NB4 (cell line): ENCODE data around the gene ZNF827.

Source experiments
- DNase-seq: peaks from one replicate; pipeline ENCODE4 v3.0.0; 2010; ENCODE audit warnings: low read depth
- H3K4me3 ChIP-seq: one replicate; pipeline ENCODE4 v1.5.1; 2011; ENCODE audit warnings: mild to moderate bottlenecking, low read depth, low read length, moderate library complexity
- CTCF ChIP-seq: IDR thresholded peaks from one replicate; pipeline ENCODE4 v1.5.1; 2012; ENCODE audit warnings: low read depth, low read length
- MAX ChIP-seq: IDR thresholded peaks from 2 replicates; pipeline ENCODE4 v1.6.1; 2011; ENCODE audit warnings: low read depth, low read length
- MYC ChIP-seq: IDR thresholded peaks from 2 replicates; pipeline ENCODE4 v1.6.1; 2011; ENCODE audit warnings: low read depth, low read length
- POLR2A ChIP-seq: IDR thresholded peaks from 2 replicates; pipeline ENCODE4 v1.6.1; 2011; ENCODE audit warnings: mild to moderate bottlenecking; ENCODE audit not compliant: insufficient read length; ENCODE audit errors: extremely low read depth

The ZNF827 gene

GRCh38 chr4:145757188-145757587 is 181.4 kb downstream of the ZNF827 start:
- no peak for DNase-seq
- H3K4me3 ChIP-seq = no peak overlapping the region
- TF ChIP-seq POLR2A (no peak), MYC (no peak), MAX (no peak), CTCF (no peak)

GRCh38 chr4:145756244-145756643 is 182.4 kb downstream of the ZNF827 start:
- no peak for DNase-seq
- H3K4me3 ChIP-seq = no peak overlapping the region
- no peak for TF ChIP-seq CTCF
- no peak for TF ChIP-seq POLR2A
- no peak for TF ChIP-seq MYC
- TF ChIP-seq MAX = no peak

GRCh38 chr4:145755802-145756201 is 182.8 kb downstream of the ZNF827 start:
- DNase-seq = no peak
- TF ChIP-seq MAX = no peak
- TF ChIP-seq CTCF = no peak
- TF ChIP-seq MYC = no peak
- no peak for TF ChIP-seq POLR2A
- H3K4me3 ChIP-seq = no peak overlapping the region

- no peak for DNase-seq
- no peak for TF ChIP-seq CTCF
- no peak for TF ChIP-seq POLR2A
- no peak for TF ChIP-seq MYC
- no peak for TF ChIP-seq MAX
- no peak overlapping the region for H3K4me3 ChIP-seq
These were observed 195.0 kb downstream of the ZNF827 start for GRCh38 chr4:145743641-145744040.

- no peak for DNase-seq
- H3K4me3 ChIP-seq = no peak overlapping the region
- TF ChIP-seq POLR2A (no peak), MYC (no peak), MAX (no peak)
These were observed 197.8 kb downstream of the ZNF827 start for GRCh38 chr4:145740806-145741205.

- no peak overlapping the region for H3K4me3 ChIP-seq
These were observed 198.8 kb downstream of the ZNF827 start for GRCh38 chr4:145739845-145740244.

More at GRCh38 chr4:145739845-145740244, 198.8 kb downstream of the ZNF827 start:
- TF ChIP-seq MYC = no peak
- no peak for TF ChIP-seq MAX
- TF ChIP-seq CTCF = no peak
- no peak for TF ChIP-seq POLR2A
- DNase-seq = no peak
